Measurements from ENCODE around the gene CD81.

GRCh38 chr11:2445746-2446551 is 68.8 kb downstream of the CD81 start:
- TF ChIP-seq CTCF (IDR thresholded peaks at IDR 0.05; ENCODE audit: insufficient read depth, low read length, poor library complexity, severe bottlenecking) (no peak), EZH2phosphoT487 (conservative IDR thresholded peaks at IDR 0.05; ENCODE audit: low read length) (no peak)

All from SU-DHL-6 (cell line).